Measurements from ENCODE around the gene KLHL22. TPM values are rescaled to one million over a fixed set of nuclear protein-coding genes. Genes with fewer than 3 reads are reported as not detected.
A peak's percentile ranks its signal among the peaks of the same experiment; 100 is the strongest.
"Not testable (repeated sequence)": the region's sequence is repeated elsewhere in the genome, so short reads cannot be mapped to it uniquely, and the experiment has no call there.

Gene KLHL22
- polyA plus RNA-seq, 3 donors: 27.9 to 40.1 (median 35.8) TPM

- no peak for DNase-seq (ENCODE audit: extremely low read depth in 1 of 11, low read depth in 9 of 11, low spot score in 4 of 11)
Measured at GRCh38 chr22:20401376-20402014, 94.1 kb downstream of the KLHL22 start.

- DNase-seq (ENCODE audit: extremely low read depth in 1 of 11, low read depth in 9 of 11, low spot score in 4 of 11): no peak
Measured at GRCh38 chr22:20400606-20401375, 94.8 kb downstream of the KLHL22 start.

- DNase-seq (ENCODE audit: extremely low read depth in 1 of 11, low read depth in 9 of 11, low spot score in 4 of 11): no peak
Measured at GRCh38 chr22:20399866-20400605, 95.6 kb downstream of the KLHL22 start.

GRCh38 chr22:20398420-20398819, 97.2 kb downstream of the KLHL22 start:
- no peak for DNase-seq (ENCODE audit: extremely low read depth in 1 of 11, low read depth in 9 of 11, low spot score in 4 of 11)

- DNase-seq (ENCODE audit: extremely low read depth in 1 of 11, low read depth in 9 of 11, low spot score in 4 of 11): no peak
Measured at GRCh38 chr22:20397498-20397897, 98.1 kb downstream of the KLHL22 start.

- DNase-seq (ENCODE audit: extremely low read depth in 1 of 11, low read depth in 9 of 11, low spot score in 4 of 11): no peak
Measured at GRCh38 chr22:20396639-20397038, 99.0 kb downstream of the KLHL22 start.

- no peak for DNase-seq (ENCODE audit: extremely low read depth in 1 of 11, low read depth in 9 of 11, low spot score in 4 of 11)
Measured at GRCh38 chr22:20395907-20396287, 99.7 kb downstream of the KLHL22 start.

- DNase-seq (ENCODE audit: extremely low read depth in 1 of 11, low read depth in 9 of 11, low spot score in 4 of 11): no peak
Measured at GRCh38 chr22:20395181-20395906, 100.3 kb downstream of the KLHL22 start.

GRCh38 chr22:20393705-20394476, 101.7 kb downstream of the KLHL22 start, which contains the start of gene ZNF74:
ZNF74 (plus strand) TSS chr22:20394151; CDS start chr22:20394629, 478 bp downstream.
- peak; percentile 79 to 92 (median 85) for DNase-seq (ENCODE audit: extremely low read depth in 1 of 11, low read depth in 9 of 11, low spot score in 4 of 11)

GRCh38 chr22:20392983-20393704, 102.5 kb downstream of the KLHL22 start:
- DNase-seq (ENCODE audit: extremely low read depth in 1 of 11, low read depth in 9 of 11, low spot score in 4 of 11): no peak

GRCh38 chr22:20392365-20392881, 103.2 kb downstream of the KLHL22 start:
- not testable (repeated sequence) for DNase-seq (ENCODE audit: extremely low read depth in 1 of 11, low read depth in 9 of 11, low spot score in 4 of 11)

Other genes with a start within 250 kb of the KLHL22 start
- 10 to 100 TPM in 1 of 3 donors, 1 to 10 TPM in 2; 4.6 to 10.3 (median 7.1) TPM for gene RTN4R, start 227.5 kb downstream of the KLHL22 start, polyA plus RNA-seq (ENCODE audit: insufficient read length in 3 of 3)
- gene DGCR6L, start 175.7 kb downstream of the KLHL22 start, polyA plus RNA-seq (ENCODE audit: insufficient read length in 3 of 3): 10 to 100 TPM; 38.1 to 63.0 (median 52.5) TPM
- gene ZNF74, start 101.6 kb downstream of the KLHL22 start, polyA plus RNA-seq (ENCODE audit: insufficient read length in 3 of 3): 10 to 100 TPM; 13.3 to 19.8 (median 18.1) TPM
- gene SCARF2, start 58.0 kb downstream of the KLHL22 start, polyA plus RNA-seq (ENCODE audit: insufficient read length in 3 of 3): 10 to 100 TPM; 12.3 to 24.2 (median 22.5) TPM
- gene MED15, start 11.8 kb upstream of the KLHL22 start, polyA plus RNA-seq (ENCODE audit: insufficient read length in 3 of 3): 10 to 100 TPM; 37.3 to 62.5 (median 49.0) TPM